ENCODE measurements around the gene PRDM11. TPM values are rescaled to one million over a fixed set of nuclear protein-coding genes. Genes with fewer than 3 reads are reported as not detected.

Gene PRDM11
- total RNA-seq, 2 experiments from 2014 or later = 2.5 to 3.4 TPM

GRCh38 chr11:45189230-45189629, 42.8 kb downstream of the PRDM11 start:
- Mint-ChIP-seq H3K36me3 (ENCODE audit: low read depth) (peaks cover 40% of the 10 kb centered on the region), H3K9me3 (no peaks in the 10 kb centered on the region), H3K27ac (no peak overlapping the region), H3K4me3 (no peak overlapping the region), H3K4me1 (ENCODE audit: low read depth) (no peaks in the 10 kb centered on the region), H3K27me3 (no peaks in the 10 kb centered on the region)
- ATAC-seq (ENCODE audit: poor library complexity) (no peak), DNase-seq (no peak)
- Histone ChIP-seq H3K36me3 (ENCODE audit: insufficient read depth, low read length) (peaks cover 1% of the 10 kb centered on the region), H3K9me3 (ENCODE audit: control insufficient read depth in 1 of 2, insufficient read depth in 1 of 2, low read length in 2 of 2) (no peaks in the 10 kb centered on the region), H3K27ac (ENCODE audit: low read depth in 1 of 2, low read length in 2 of 2) (no peak overlapping the region), H3K27me3 (ENCODE audit: control insufficient read depth in 1 of 2, insufficient read depth in 2 of 2, low read length in 2 of 2) (no peaks in the 10 kb centered on the region), H3K4me3 (ENCODE audit: low read length) (no peak overlapping the region), H3K4me1 (ENCODE audit: insufficient read depth, low read length) (no peaks in the 10 kb centered on the region)
- POLR2A ChIA-PET = no interaction called here
- intact Hi-C loops (cut with DNase I, micrococcal nuclease) = no loop called here
- no peak for TF ChIP-seq CTCF (IDR thresholded peaks at IDR 0.05)
- CTCF ChIA-PET = no interaction called here

DNA sequence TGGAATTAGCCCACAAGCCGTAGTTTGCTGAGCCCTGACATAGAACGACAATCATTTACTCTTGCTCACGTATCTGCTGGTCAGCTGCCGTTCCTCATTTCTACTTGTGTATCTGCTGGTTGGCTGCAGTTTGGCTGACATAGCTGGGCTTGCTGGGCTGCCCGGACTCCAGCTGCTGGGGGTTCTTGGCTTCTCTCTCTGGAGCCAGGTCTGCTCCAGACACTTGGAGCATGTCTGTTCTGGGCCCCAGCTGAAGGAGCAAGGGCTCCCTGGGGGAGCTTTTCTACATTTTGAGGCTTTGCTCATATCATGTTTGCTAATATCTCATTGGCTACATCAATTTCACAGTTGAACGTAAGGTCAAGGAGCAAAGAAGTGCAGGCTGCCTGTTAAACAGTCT, 47.3 kb downstream of the PRDM11 start:
- H3K27ac ChIP-seq (ENCODE audit: low read depth in 1 of 2, low read length in 2 of 2) = no peak overlapping the region
- no peaks in the 10 kb centered on the region for H3K9me3 Mint-ChIP-seq
- H3K36me3 ChIP-seq (ENCODE audit: insufficient read depth, low read length) = no peaks in the 10 kb centered on the region
- no peaks in the 10 kb centered on the region for H3K4me1 Mint-ChIP-seq (ENCODE audit: low read depth)
- DNase-seq (no peak), ATAC-seq (ENCODE audit: poor library complexity) (no peak)
- peaks cover 46% of the 10 kb centered on the region for H3K36me3 Mint-ChIP-seq (ENCODE audit: low read depth)
- no peaks in the 10 kb centered on the region for H3K4me1 ChIP-seq (ENCODE audit: insufficient read depth, low read length)
- no peaks in the 10 kb centered on the region for H3K9me3 ChIP-seq (ENCODE audit: control insufficient read depth in 1 of 2, insufficient read depth in 1 of 2, low read length in 2 of 2)
- H3K4me3 ChIP-seq (ENCODE audit: low read length) = no peak overlapping the region
- CTCF ChIA-PET = no interaction called here
- H3K27ac Mint-ChIP-seq = no peak overlapping the region
- POLR2A ChIA-PET = no interaction called here
- TF ChIP-seq CTCF (IDR thresholded peaks at IDR 0.05) = no peak
- intact Hi-C loops (cut with DNase I, micrococcal nuclease) = no loop called here
- H3K27me3 ChIP-seq (ENCODE audit: control insufficient read depth in 1 of 2, insufficient read depth in 2 of 2, low read length in 2 of 2) = no peaks in the 10 kb centered on the region
- H3K4me3 Mint-ChIP-seq = no peak overlapping the region
- H3K27me3 Mint-ChIP-seq = no peaks in the 10 kb centered on the region

DNA sequence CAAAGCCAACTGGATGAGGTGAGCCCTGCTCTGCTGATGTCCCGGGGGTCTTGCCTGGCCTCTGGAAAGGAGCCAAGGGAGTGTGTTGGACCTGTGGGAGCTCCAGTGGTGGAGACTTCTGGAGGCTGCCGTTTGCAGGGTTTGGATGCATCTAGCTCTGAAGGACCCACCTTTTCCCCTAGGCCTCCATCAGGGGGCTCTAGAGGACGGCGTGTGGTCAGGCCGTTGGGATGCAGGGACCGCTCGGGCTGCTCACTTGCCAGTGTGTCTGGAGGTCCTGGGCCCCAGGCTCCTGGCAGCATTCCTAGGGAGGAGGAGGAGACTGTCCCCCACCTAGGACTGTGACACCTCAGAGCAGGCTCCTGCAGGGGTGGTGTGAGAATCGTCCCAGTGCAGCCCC, 58.3 kb downstream of the PRDM11 start:
- Mint-ChIP-seq H3K27me3 (no peaks in the 10 kb centered on the region), H3K4me1 (ENCODE audit: low read depth) (no peaks in the 10 kb centered on the region), H3K4me3 (no peak overlapping the region), H3K9me3 (no peaks in the 10 kb centered on the region), H3K27ac (no peak overlapping the region), H3K36me3 (ENCODE audit: low read depth) (peaks cover 33% of the 10 kb centered on the region)
- H3K27ac ChIP-seq (ENCODE audit: low read depth in 1 of 2, low read length in 2 of 2) = no peak overlapping the region
- intact Hi-C loops (cut with DNase I, micrococcal nuclease) = no loop called here
- TF ChIP-seq CTCF (IDR thresholded peaks at IDR 0.05) = no peak
- CTCF ChIA-PET = no interaction called here
- no peaks in the 10 kb centered on the region for H3K9me3 ChIP-seq (ENCODE audit: control insufficient read depth in 1 of 2, insufficient read depth in 1 of 2, low read length in 2 of 2)
- ATAC-seq (ENCODE audit: poor library complexity) (no peak), DNase-seq (no peak)
- H3K36me3 ChIP-seq (ENCODE audit: insufficient read depth, low read length) = peaks cover 6% of the 10 kb centered on the region
- POLR2A ChIA-PET = no interaction called here
- no peaks in the 10 kb centered on the region for H3K27me3 ChIP-seq (ENCODE audit: control insufficient read depth in 1 of 2, insufficient read depth in 2 of 2, low read length in 2 of 2)
- no peaks in the 10 kb centered on the region for H3K4me1 ChIP-seq (ENCODE audit: insufficient read depth, low read length)
- H3K4me3 ChIP-seq (ENCODE audit: low read length) = no peak overlapping the region
